HG03064 (cell line): ENCODE measurements around the gene SH3RF2.
"Not testable (repeated sequence)": the region's sequence is repeated elsewhere in the genome, so short reads cannot be mapped to it uniquely, and the experiment has no call there.

Experiments used
- ATAC-seq: cut with Tn5 transposase; IDR thresholded peaks from one replicate; pipeline ENCODE4 v1.9.1; 2021; ENCODE audit warnings: low read depth; ENCODE audit not compliant: unreplicated experiment

The SH3RF2 gene

DNA sequence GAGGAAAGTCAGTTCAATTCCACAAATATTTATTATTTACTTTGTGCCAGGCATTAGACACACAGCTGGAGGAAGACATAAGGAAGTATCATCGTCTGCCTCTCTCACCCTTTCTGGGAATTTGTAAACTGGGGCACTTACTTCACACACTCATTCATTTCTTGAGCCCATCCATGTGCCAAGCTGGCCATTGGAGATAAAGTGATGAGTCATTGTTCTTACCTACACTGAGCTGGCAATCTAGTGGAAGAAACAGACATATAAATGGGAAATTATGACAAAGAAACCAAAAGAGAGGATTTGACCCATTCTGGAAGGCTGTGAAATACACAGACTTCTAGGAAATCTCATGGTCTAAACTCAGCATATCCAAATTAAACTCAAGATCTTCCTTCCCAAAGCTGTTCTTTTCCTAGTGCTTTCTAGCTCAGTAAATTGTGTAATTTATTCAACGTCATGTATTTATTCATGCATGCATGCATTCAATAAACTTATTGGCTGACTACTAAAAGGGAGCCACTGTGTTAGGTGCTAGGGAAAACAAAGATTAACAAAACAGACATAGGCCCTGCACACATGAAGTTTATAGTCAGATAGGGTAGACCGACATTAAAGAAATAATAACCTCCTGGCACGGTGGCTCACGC, 65.3 kb downstream of the SH3RF2 start:
- no peak for ATAC-seq

DNA sequence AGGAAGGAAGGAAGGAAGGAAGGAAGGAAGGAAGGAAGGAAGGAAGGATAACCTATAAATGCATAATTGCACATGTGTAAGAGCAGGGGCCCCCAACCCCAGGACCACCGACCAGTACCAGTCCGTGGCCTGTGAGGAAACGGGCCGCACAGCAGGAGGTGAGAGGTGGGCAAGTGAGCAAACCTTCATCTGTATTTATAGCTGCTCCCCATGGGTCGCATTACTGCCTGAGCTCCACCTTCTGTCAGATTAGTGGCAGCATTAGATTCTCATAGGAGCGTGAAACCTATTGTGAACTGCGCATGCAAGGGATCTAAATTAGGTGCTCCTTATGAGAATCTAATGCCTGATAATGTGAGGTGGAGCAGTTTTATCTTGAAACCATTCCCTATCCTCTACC, 66.1 kb downstream of the SH3RF2 start:
- no peak for ATAC-seq

DNA sequence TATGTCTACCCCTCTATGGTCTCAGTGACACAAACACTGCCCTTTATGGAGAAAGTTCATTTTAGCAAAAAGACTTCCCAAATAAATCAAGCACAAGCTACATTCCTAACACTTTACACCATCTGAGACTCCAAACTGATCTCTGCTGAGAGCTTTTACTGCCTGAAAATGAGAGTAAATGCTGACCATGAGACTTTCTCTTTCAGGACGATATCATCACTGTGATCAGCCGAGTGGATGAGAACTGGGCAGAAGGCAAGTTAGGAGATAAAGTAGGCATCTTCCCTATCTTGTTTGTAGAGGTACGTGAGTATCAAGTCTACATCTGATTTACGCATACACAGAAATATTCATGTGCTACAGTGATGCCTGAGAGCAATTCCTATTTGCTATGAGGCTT, 67.5 kb downstream of the SH3RF2 start:
- ATAC-seq = no peak

- no peak for ATAC-seq
Observed at GRCh38 chr5:146005264-146005663, 68.9 kb downstream of the SH3RF2 start.

DNA sequence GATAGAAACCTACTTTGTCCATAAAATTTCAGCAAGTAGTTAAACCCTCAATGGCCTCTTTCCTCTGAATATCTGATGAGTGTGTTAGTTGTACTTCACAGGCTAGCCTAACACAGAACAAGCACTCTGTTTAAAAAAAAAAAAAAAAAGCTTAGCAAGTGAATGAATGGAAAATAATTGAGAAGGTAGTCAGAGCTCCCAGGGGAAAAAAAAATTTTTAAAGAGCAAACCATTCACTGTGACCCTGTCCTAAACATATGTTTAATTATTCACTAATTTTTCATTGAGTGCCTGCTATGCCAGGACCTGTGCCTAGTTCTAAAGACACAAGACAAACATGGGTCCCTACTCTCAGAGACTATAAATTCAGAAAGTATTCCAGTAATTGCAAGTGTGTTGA, 69.3 kb downstream of the SH3RF2 start:
- ATAC-seq = no peak

DNA sequence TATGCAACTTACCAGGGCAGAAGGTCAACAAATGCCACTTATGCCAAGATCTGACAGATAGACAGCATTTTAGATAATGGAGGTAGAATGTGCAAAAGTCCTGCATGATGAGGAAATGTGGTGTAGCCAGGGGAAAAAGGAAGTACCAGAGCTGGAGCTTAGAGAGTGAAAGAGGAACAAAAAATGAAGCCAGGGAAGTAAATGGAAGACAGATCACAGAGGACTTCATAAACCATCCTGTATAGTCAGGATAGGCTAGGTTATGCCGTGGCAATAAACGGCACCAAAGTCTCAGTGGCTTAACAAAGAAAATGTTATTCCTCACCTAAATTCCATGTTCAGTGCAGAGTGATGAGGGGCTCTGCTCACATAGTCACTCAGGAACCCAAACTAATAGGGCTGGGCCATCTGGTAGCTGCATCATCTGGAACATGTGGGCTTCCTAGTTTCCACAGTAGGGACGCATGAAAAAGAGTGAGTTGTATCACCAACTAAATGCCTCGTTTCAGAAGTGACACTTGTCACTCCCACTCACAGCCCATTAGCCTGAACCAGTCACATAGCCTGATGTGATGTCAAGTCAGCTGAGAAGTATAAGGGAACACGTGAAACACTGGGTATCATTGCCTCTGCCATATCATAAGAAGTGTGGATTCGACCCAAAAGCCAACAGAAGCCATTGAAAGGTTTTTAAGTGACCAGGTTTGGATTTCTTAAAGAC, 70.3 kb downstream of the SH3RF2 start:
- no peak for ATAC-seq

DNA sequence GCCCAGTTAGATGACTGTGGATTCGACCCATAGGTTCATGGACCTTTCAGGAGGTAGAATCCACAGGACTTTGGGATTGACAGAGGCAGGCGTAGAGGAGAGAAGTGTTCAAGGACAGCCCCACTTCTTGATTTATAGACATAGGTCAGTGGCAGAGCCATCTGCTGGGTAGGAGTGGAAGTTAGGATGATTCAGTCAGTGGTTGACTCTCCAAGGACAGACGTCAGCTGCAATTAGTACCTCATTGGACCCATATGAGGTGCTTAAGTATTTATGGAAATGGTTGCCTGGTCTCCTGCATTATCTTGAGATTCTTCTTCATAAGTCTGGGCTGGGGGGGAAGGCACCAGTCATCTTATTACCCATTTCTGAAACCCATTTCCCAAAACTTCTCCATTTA, 70.9 kb downstream of the SH3RF2 start:
- no peak for ATAC-seq

DNA sequence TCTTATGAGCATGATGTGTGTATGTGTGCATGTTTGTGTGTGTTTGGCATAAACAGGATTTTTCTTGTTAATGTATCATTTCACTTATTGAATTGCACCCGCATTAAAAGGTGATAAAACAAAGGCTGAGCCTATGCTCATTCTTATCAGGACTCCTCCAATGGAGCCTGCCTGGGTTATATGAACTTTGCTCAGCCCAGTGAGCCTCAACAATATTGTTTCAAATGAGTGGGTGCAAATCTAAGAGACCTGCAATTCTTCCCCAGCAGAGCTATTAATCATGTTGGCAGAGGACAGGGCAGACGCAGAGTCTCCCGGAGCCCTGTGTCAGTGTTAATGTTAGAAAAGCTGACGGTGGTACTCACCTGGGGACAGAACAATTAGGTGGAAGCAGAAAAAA, 71.6 kb downstream of the SH3RF2 start:
- ATAC-seq = no peak

- ATAC-seq = no peak
Observed at GRCh38 chr5:146009020-146009419, 72.6 kb downstream of the SH3RF2 start.

DNA sequence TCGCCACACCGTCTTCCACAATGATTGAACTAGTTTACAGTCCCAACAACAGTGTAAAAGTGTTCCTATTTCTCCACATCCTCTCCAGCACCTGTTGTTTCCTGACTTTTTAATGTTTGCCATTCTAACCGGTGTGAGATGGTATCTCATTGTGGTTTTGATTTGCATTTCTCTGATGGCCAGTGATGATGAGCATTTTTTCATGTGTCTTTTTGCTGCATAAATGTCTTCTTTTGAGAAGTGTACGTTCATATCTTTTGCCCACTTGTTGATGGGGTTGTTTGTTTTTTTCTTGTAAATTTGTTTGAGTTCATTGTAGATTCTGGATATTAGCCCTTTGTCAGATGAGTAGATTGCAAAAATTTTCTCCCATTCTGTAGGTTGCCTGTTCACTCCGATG, 74.1 kb downstream of the SH3RF2 start:
- not testable (repeated sequence) for ATAC-seq

- no peak for ATAC-seq
Observed at GRCh38 chr5:146013761-146014160, 77.4 kb downstream of the SH3RF2 start.

GRCh38 chr5:146015001-146015400, 78.6 kb downstream of the SH3RF2 start:
- no peak for ATAC-seq

GRCh38 chr5:146016764-146017484, 80.5 kb downstream of the SH3RF2 start:
- no peak for ATAC-seq

GRCh38 chr5:146018514-146019375, 82.4 kb downstream of the SH3RF2 start:
- no peak for ATAC-seq

- ATAC-seq = no peak
Observed at GRCh38 chr5:146020100-146020499, 83.7 kb downstream of the SH3RF2 start.

- ATAC-seq = no peak
Observed at GRCh38 chr5:146024034-146024433, 87.7 kb downstream of the SH3RF2 start.

GRCh38 chr5:146025114-146025680, 88.8 kb downstream of the SH3RF2 start:
- no peak for ATAC-seq

DNA sequence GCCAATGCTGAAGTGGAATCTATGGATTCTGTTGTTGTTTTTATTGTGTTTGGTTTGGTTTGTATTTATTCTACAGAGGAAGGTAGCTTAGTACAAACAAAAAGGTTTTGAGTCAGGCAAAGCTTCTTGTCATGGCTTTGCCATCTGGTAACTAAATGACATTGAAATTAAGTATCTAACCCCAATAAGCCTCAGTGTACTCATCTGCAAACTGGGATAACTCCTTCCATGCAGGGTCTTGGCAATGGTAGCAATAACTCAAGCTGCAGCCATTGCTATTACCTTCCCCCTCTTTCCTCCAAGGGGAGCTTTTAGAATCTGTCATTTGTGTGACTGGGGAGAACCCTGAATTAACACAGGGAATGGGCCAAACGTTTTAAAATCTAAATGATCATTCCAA, 89.3 kb downstream of the SH3RF2 start:
- ATAC-seq = no peak

DNA sequence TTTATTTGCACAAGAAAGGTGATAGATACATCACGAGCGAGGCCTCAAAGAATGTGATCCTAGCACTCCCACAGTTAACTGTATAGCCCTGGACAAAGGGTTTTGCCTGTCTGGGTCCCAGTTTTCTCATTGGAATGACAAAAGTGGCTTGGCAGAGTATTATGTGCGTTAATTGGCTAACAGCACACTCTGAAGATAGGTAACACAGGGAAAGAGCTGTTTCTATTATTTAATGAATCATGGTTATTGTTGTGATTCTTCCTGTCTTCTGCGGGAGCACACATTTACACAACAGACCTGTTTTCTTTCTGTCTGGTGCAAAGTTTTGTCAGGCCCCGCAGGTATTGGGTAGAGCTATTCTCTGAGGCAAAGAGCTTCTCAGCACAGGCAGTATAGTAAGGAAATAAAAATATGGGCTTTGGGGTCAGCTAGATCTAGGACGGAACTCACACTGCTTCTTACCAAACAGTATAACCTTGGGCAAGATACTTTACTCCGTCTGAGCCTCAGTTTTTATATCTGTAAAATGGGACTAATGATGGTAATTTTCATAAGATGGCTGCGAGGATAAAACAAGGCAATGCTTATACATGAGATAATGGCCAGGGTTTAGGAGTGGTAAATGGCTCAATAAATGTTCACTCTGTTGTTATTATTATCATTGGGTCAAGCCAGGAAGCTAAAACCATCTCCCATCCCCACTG, 90.1 kb downstream of the SH3RF2 start:
- ATAC-seq = no peak

DNA sequence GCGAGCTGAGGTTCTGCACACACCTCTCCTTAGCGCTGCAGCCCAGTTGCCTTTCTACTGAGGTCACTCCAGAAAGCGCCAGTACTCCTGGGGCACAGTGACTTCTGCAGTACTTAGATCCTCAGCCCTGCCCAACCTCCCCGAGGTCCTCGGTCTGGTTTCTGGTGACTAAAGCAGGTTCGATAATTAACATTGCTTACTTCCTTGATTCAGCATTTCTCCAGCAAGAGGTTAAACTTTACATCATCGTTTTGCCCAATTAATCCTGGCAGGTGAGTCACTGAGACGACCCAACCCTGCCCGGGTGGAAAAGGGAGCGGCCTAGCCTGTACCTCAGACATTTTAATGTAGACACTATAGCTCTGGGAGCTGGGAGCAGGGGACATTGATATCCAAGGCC, 91.4 kb downstream of the SH3RF2 start:
- ATAC-seq = no peak
